ENCODE results near the gene YY1.

- no peak for TF ChIP-seq POLR2A (IDR thresholded peaks at IDR 0.05)
- no peak for TF ChIP-seq CTCF (IDR thresholded peaks at IDR 0.05)
Measured at GRCh38 chr14:100322138-100322957, 83.4 kb downstream of the YY1 start.

All from esophagus squamous epithelium (tissue), 4 donors.